ENCODE data around the gene ADD1. TPM values are rescaled to one million over a fixed set of nuclear protein-coding genes. Genes with fewer than 3 reads are reported as not detected.

ADD1 gene
- total and polyA plus RNA-seq, 2 donors (not counting 1 experiment from before 2014, with no cell fraction given) = 164 to 171 TPM

DNA sequence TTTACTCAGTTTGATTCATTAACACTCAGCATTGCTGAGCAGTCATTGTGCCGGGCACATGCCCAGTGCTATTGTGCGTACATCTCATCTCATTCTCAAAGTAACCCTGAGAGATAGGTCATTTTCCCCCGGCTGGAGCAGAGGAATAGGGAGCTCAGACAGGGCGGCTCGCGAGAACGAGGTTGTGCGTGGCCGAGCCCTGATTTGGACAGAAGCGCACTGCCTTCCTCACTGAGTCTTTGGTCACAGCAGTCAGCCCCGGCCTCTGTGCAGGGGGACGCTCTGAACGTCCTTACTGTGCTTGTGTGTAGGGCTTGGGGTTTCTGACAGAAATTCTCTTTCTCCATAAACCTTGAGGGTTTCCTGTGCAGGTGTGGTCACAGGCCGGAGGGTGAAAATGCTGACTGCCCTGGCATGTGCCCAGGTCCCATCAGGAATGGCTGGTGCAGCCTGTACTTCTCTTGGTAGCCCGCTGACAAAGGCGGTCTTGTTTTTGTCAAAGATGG lies 80.1 kb downstream of the ADD1 start:
- Histone ChIP-seq H3K36me3 (ENCODE audit: control insufficient read depth, insufficient read depth, low read length) (peaks cover 19% of the 10 kb centered on the region), H3K9ac (ENCODE audit: insufficient read depth, low read length) (no peak overlapping the region)
- no peak for TF ChIP-seq EZH2 (IDR thresholded peaks at IDR 0.05; ENCODE audit: low read length, missing control alignments)
- TF ChIP-seq, protein P1, sequence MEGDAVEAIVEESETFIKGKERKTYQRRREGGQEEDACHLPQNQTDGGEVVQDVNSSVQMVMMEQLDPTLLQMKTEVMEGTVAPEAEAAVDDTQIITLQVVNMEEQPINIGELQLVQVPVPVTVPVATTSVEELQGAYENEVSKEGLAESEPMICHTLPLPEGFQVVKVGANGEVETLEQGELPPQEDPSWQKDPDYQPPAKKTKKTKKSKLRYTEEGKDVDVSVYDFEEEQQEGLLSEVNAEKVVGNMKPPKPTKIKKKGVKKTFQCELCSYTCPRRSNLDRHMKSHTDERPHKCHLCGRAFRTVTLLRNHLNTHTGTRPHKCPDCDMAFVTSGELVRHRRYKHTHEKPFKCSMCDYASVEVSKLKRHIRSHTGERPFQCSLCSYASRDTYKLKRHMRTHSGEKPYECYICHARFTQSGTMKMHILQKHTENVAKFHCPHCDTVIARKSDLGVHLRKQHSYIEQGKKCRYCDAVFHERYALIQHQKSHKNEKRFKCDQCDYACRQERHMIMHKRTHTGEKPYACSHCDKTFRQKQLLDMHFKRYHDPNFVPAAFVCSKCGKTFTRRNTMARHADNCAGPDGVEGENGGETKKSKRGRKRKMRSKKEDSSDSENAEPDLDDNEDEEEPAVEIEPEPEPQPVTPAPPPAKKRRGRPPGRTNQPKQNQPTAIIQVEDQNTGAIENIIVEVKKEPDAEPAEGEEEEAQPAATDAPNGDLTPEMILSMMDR (conservative IDR thresholded peaks at IDR 0.05 in 1 of 2, IDR thresholded peaks at IDR 0.05 in 1 of 2; ENCODE audit: low read depth in 1 of 2, low read length in 2 of 2) = no peak

DNA sequence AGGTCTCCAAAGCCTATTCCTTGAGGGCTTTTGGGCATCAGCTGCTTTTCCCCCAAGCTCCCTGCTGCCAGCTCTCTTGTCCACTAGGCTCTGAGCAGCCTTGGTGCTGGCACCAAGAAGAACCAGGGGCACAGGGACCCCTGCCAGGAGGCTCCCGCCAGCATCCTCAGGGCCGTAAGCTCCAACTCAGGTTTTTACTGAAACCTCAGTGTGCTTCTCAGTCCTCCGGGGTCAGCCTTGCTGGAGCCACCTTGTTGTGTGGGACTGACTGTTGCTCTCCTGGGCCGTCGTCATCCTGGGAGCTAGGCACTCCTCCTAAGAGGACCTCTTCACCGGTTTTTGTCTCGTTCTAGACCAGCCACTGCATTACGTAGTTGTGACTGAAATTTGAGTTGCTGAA lies 80.6 kb downstream of the ADD1 start:
- H3K27me3 ChIP-seq (ENCODE audit: control insufficient read depth, insufficient read depth, low read length) = no peaks in the 10 kb centered on the region
- H3K79me2 ChIP-seq (ENCODE audit: control insufficient read depth, insufficient read depth, low read length) = peaks cover 3% of the 10 kb centered on the region
- no peaks in the 10 kb centered on the region for H3K9me3 ChIP-seq (ENCODE audit: control insufficient read depth, insufficient read depth, low read depth, low read length)
- TF ChIP-seq EZH2 (IDR thresholded peaks at IDR 0.05; ENCODE audit: low read length, missing control alignments) = no peak
- TF ChIP-seq, protein P1 (conservative IDR thresholded peaks at IDR 0.05 in 1 of 2, IDR thresholded peaks at IDR 0.05 in 1 of 2; ENCODE audit: low read depth in 1 of 2, low read length in 2 of 2) = no peak
- H4K20me1 ChIP-seq (ENCODE audit: control insufficient read depth, extremely low read depth, insufficient read depth, low read length) = no peaks in the 10 kb centered on the region
- no peak for DNase-seq (ENCODE audit: low read depth in 2 of 2)
- peaks cover 3% of the 10 kb centered on the region for H3K4me1 ChIP-seq (ENCODE audit: control insufficient read depth, extremely low read depth, insufficient read depth, low read length)
- H3K27ac ChIP-seq (ENCODE audit: insufficient read depth, low read length) = no peak overlapping the region
- no peak overlapping the region for H3K4me2 ChIP-seq (ENCODE audit: extremely low read depth, insufficient read depth, low read length)
- H3K36me3 ChIP-seq (ENCODE audit: control insufficient read depth, insufficient read depth, low read length) = peaks cover 20% of the 10 kb centered on the region
- H3K4me3 ChIP-seq (replicated peaks in 1 of 4; ENCODE audit: control extremely low read depth in 1 of 4, insufficient read depth in 1 of 4, low read depth in 3 of 4, low read length in 4 of 4) = no peak overlapping the region
- no peak overlapping the region for H2AFZ ChIP-seq (ENCODE audit: low read length)
- H3K9ac ChIP-seq (ENCODE audit: insufficient read depth, low read length) = no peak overlapping the region

More for the DNA sequence above, 80.1 kb downstream of the ADD1 start:
- H3K4me3 ChIP-seq (replicated peaks in 1 of 4; ENCODE audit: control extremely low read depth in 1 of 4, insufficient read depth in 1 of 4, low read depth in 3 of 4, low read length in 4 of 4) = no peak overlapping the region
- H3K27me3 ChIP-seq (ENCODE audit: control insufficient read depth, insufficient read depth, low read length) = no peaks in the 10 kb centered on the region
- H3K27ac ChIP-seq (ENCODE audit: insufficient read depth, low read length) = no peak overlapping the region
- DNase-seq (ENCODE audit: low read depth in 2 of 2) = no peak
- H3K79me2 ChIP-seq (ENCODE audit: control insufficient read depth, insufficient read depth, low read length) = peaks cover 3% of the 10 kb centered on the region
- no peak overlapping the region for H2AFZ ChIP-seq (ENCODE audit: low read length)
- no peaks in the 10 kb centered on the region for H3K9me3 ChIP-seq (ENCODE audit: control insufficient read depth, insufficient read depth, low read depth, low read length)
- H4K20me1 ChIP-seq (ENCODE audit: control insufficient read depth, extremely low read depth, insufficient read depth, low read length) = no peaks in the 10 kb centered on the region
- H3K4me1 ChIP-seq (ENCODE audit: control insufficient read depth, extremely low read depth, insufficient read depth, low read length) = peaks cover 3% of the 10 kb centered on the region
- H3K4me2 ChIP-seq (ENCODE audit: extremely low read depth, insufficient read depth, low read length) = no peak overlapping the region

DNA sequence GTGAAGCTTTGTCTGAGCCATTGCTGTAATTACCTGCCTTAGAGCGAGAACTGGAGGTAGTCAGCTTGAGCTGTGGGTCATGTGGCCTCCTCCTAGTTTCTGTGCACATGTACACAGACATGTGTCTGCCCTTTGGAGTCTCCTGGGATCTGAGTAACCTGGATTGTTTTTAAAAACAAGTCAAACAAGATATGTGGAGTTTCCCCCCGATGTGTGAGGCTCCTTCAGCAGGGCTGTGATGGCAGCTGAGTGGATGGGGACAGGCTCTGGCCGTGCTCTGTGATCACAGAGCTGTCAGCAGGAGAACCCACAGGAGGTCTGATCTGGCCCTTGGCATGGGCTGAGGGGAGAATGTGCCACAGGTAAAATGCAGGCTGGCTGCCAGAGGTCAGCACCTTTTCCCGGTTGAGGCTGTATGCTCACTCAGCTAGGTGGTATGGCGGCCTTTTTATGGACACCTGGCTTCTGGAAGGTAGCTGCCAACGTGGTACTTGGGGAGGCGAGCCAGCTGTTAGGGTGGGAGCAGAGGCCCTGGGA lies 81.2 kb downstream of the ADD1 start:
- H3K36me3 ChIP-seq (ENCODE audit: control insufficient read depth, insufficient read depth, low read length) = peaks cover 25% of the 10 kb centered on the region
- no peak overlapping the region for H3K9ac ChIP-seq (ENCODE audit: insufficient read depth, low read length)
- peaks cover 3% of the 10 kb centered on the region for H3K4me1 ChIP-seq (ENCODE audit: control insufficient read depth, extremely low read depth, insufficient read depth, low read length)
- no peak overlapping the region for H3K27ac ChIP-seq (ENCODE audit: insufficient read depth, low read length)
- no peaks in the 10 kb centered on the region for H3K27me3 ChIP-seq (ENCODE audit: control insufficient read depth, insufficient read depth, low read length)
- no peak overlapping the region for H3K4me3 ChIP-seq (replicated peaks in 1 of 4; ENCODE audit: control extremely low read depth in 1 of 4, insufficient read depth in 1 of 4, low read depth in 3 of 4, low read length in 4 of 4)
- DNase-seq (ENCODE audit: low read depth in 2 of 2) = no peak
- no peaks in the 10 kb centered on the region for H3K9me3 ChIP-seq (ENCODE audit: control insufficient read depth, insufficient read depth, low read depth, low read length)
- peaks cover 3% of the 10 kb centered on the region for H3K79me2 ChIP-seq (ENCODE audit: control insufficient read depth, insufficient read depth, low read length)
- H3K4me2 ChIP-seq (ENCODE audit: extremely low read depth, insufficient read depth, low read length) = no peak overlapping the region
- no peak overlapping the region for H2AFZ ChIP-seq (ENCODE audit: low read length)
- no peaks in the 10 kb centered on the region for H4K20me1 ChIP-seq (ENCODE audit: control insufficient read depth, extremely low read depth, insufficient read depth, low read length)
- TF ChIP-seq, protein P1 (conservative IDR thresholded peaks at IDR 0.05 in 1 of 2, IDR thresholded peaks at IDR 0.05 in 1 of 2; ENCODE audit: low read depth in 1 of 2, low read length in 2 of 2) = no peak
- no peak for TF ChIP-seq EZH2 (IDR thresholded peaks at IDR 0.05; ENCODE audit: low read length, missing control alignments)

Measured in fibroblast of lung (primary cell).